Glutamatergic neuron (in vitro differentiated cells): Measurements from ENCODE around the gene OR56A3. TPM values are rescaled to one million over a fixed set of nuclear protein-coding genes. Genes with fewer than 3 reads are reported as not detected.
A peak's percentile ranks its signal among the peaks of the same experiment; 100 is the strongest.
"Not testable (repeated sequence)": the region's sequence is repeated elsewhere in the genome, so short reads cannot be mapped to it uniquely, and the experiment has no call there.

Experiments used
- DNase-seq: peaks from one replicate; pipeline ENCODE4 v3.0.0; 2022
- H3K27ac Mint-ChIP-seq: one replicate; pipeline ENCODE4 v1.8.0; 2020; ENCODE audit warnings: mild to moderate bottlenecking, mixed read lengths, inconsistent platforms; ENCODE audit not compliant: unreplicated experiment
- H3K27me3 Mint-ChIP-seq: one replicate; pipeline ENCODE4 v1.8.0; 2020; ENCODE audit warnings: mild to moderate bottlenecking, moderate library complexity, mixed read lengths, inconsistent platforms; ENCODE audit not compliant: unreplicated experiment
- H3K36me3 Mint-ChIP-seq: one replicate; pipeline ENCODE4 v1.8.0; 2020; ENCODE audit warnings: mild to moderate bottlenecking, mixed read lengths, inconsistent platforms; ENCODE audit not compliant: unreplicated experiment
- H3K4me1 Mint-ChIP-seq: one replicate; pipeline ENCODE4 v1.8.0; 2020; ENCODE audit warnings: mild to moderate bottlenecking, low read depth, mixed read lengths, inconsistent platforms; ENCODE audit not compliant: unreplicated experiment
- H3K4me3 Mint-ChIP-seq: one replicate; pipeline ENCODE4 v1.8.0; 2020; ENCODE audit warnings: mild to moderate bottlenecking, mixed read lengths, inconsistent platforms; ENCODE audit not compliant: unreplicated experiment
- H3K9me3 Mint-ChIP-seq: one replicate; pipeline ENCODE4 v1.8.0; 2020; ENCODE audit warnings: mild to moderate bottlenecking, moderate library complexity, mixed read lengths, inconsistent platforms; ENCODE audit not compliant: unreplicated experiment
- total RNA-seq: library from RNA; stranded (reverse); fragmentation: NEBNext Ultra II Directional; extraction: Animal tissue kit (Norgen Biotek cat#: 25700); gene quantifications from one replicate; pipeline ENCODE4 v1.2.1, GENCODE V29; 2021; ENCODE audit not compliant: unreplicated experiment
- TF ChIP-seq, protein P1 (sequence below): fragments of 200-600 bp; sonication (generic); IDR thresholded peaks from one replicate; pipeline ENCODE4 v1.5.0; 2021; ENCODE audit not compliant: partially characterized antibody, unreplicated experiment

The OR56A3 gene
- total RNA-seq, 1 donor from 2014 or later: not detected

DNA sequence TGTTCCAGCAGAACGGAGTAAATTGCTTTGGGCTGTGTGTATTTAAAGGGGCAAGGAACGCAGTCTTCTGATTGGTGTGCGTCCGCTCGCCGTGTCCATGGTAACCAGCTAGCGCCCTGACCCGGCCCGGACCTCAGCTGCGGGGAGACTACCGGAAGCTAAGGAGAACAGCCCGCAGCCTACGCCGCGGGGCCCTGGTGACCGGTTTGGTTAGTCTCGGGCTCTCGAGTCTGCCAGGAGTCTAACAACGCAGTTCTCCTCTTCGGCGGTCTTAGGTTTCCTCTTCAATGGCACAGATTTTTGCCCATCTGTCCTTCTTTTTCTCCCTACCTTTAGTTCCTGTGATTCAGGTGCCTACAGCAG is 3.5 kb upstream of the OR56A3 start:
- peaks cover 5% of the 10 kb centered on the region for H3K27me3 Mint-ChIP-seq

DNA sequence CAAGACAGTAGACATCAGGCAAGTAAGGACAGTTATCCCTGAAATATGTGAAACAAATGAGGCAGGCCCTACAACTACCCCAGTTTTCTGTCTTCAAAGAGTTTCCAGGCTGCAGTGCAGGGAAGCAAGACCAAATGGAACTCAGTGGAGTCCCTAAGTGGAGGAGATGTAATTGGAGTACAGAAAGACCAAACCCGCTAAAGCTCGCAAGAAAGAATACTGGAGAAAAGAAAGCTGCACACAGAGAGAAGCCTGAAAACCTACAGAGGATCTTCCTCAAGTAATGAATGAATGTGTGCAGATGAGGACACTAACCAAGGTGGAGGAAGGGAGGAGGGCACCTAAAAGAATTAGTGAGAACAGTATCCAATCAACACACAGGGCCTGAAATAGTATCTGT is 1.3 kb upstream of the OR56A3 start:
- Mint-ChIP-seq H3K4me3 (no peak overlapping the region), H3K9me3 (peaks cover 5% of the 10 kb centered on the region), H3K36me3 (peaks cover 20% of the 10 kb centered on the region), H3K4me1 (peaks cover 2% of the 10 kb centered on the region), H3K27ac (no peak overlapping the region), H3K27me3 (peaks cover 2% of the 10 kb centered on the region)
- no peak for DNase-seq
- TF ChIP-seq, protein P1, sequence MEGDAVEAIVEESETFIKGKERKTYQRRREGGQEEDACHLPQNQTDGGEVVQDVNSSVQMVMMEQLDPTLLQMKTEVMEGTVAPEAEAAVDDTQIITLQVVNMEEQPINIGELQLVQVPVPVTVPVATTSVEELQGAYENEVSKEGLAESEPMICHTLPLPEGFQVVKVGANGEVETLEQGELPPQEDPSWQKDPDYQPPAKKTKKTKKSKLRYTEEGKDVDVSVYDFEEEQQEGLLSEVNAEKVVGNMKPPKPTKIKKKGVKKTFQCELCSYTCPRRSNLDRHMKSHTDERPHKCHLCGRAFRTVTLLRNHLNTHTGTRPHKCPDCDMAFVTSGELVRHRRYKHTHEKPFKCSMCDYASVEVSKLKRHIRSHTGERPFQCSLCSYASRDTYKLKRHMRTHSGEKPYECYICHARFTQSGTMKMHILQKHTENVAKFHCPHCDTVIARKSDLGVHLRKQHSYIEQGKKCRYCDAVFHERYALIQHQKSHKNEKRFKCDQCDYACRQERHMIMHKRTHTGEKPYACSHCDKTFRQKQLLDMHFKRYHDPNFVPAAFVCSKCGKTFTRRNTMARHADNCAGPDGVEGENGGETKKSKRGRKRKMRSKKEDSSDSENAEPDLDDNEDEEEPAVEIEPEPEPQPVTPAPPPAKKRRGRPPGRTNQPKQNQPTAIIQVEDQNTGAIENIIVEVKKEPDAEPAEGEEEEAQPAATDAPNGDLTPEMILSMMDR: no peak

More for the DNA sequence above, 3.5 kb upstream of the OR56A3 start:
- DNase-seq: no peak
- H3K27ac Mint-ChIP-seq: no peak overlapping the region
- H3K4me1 Mint-ChIP-seq: peaks cover 2% of the 10 kb centered on the region
- peaks cover 22% of the 10 kb centered on the region for H3K36me3 Mint-ChIP-seq
- TF ChIP-seq, protein P1: no peak
- peaks cover 5% of the 10 kb centered on the region for H3K9me3 Mint-ChIP-seq
- no peak overlapping the region for H3K4me3 Mint-ChIP-seq

- H3K9me3 Mint-ChIP-seq: no peaks in the 10 kb centered on the region
- no peak overlapping the region for H3K27ac Mint-ChIP-seq
- no peak for DNase-seq
- H3K4me1 Mint-ChIP-seq: no peaks in the 10 kb centered on the region
- TF ChIP-seq, protein P1: no peak
- H3K36me3 Mint-ChIP-seq: no peaks in the 10 kb centered on the region
- no peak overlapping the region for H3K4me3 Mint-ChIP-seq
- H3K27me3 Mint-ChIP-seq: no peaks in the 10 kb centered on the region
These were observed 13.5 kb downstream of the OR56A3 start for GRCh38 chr11:5955586-5955985.

DNA sequence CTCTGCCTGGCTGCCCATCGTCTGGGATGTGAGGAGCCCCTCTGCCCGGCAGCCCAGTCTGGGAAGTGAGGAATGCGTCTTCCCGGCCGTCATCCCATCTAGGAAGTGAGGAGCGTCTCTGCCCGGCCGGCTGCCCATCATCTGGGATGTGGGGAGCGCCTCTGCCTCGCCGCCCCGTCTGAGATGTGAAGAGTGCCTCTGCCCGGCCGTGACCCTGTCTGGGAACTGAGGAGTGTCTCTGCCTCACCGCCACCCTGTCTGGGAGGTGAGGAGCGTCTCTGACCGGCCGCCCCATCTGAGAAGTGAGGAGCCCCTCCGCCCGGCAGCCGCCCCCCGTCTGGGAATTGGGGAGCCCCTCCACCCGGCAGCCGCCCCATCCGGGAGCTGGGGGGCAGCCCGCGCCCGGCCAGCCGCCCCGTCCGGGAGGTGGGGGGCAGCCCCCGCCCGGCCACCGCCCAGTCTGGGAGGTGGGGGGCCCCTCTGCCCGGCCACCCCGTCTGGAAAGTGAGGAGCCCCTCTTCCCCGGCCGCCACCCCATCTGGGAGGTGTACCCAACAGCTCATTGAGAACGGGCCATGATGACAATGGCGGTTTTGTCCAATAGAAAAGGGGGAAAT is 18.8 kb downstream of the OR56A3 start:
- H3K4me3 Mint-ChIP-seq, H3K27me3 Mint-ChIP-seq, H3K27ac Mint-ChIP-seq, H3K9me3 Mint-ChIP-seq, H3K36me3 Mint-ChIP-seq, H3K4me1 Mint-ChIP-seq: not testable (repeated sequence)
- DNase-seq: peak; percentile 25

DNA sequence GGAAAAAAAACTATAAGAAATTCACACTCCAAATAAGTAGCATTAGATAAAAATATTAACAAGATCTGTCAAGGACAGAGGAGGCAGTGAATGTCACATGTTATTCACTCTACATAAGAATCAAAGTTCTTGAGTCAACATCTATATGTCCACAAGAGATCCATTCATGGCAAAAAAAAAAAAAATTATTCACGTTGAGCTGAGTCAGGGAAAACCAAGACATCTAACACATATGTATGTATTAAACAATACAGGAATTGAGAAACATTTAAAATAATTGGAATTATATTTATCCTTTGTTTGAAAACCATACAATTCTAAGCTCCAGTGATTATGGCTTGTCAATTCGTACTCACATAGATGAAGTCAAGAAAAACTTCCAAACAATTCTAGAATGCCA is 24.9 kb downstream of the OR56A3 start:
- TF ChIP-seq, protein P1: no peak
- Mint-ChIP-seq H3K27ac (no peak overlapping the region), H3K4me3 (no peak overlapping the region), H3K36me3 (no peaks in the 10 kb centered on the region), H3K27me3 (no peaks in the 10 kb centered on the region), H3K4me1 (no peaks in the 10 kb centered on the region), H3K9me3 (peaks cover under 1% of the 10 kb centered on the region)
- DNase-seq: no peak
